HG03460 (cell line): ENCODE data around the gene CDK5.

Experiments used
- ATAC-seq: cut with Tn5 transposase; IDR thresholded peaks from one replicate; pipeline ENCODE4 v1.9.1; 2021; ENCODE audit not compliant: unreplicated experiment

CDK5 gene

GRCh38 chr7:151074817-151075661 lies 17.3 kb upstream of the CDK5 start:
- ATAC-seq, result no peak

GRCh38 chr7:151073990-151074389 lies 16.3 kb upstream of the CDK5 start:
- no peak for ATAC-seq

GRCh38 chr7:151071032-151071866 lies 13.6 kb upstream of the CDK5 start:
- no peak for ATAC-seq

- no peak for ATAC-seq
Observed at GRCh38 chr7:151070574-151070960, 12.9 kb upstream of the CDK5 start.

- ATAC-seq, result no peak
Observed at GRCh38 chr7:151069841-151070573, 12.3 kb upstream of the CDK5 start.

GRCh38 chr7:151068069-151068773 lies 10.5 kb upstream of the CDK5 start:
- no peak for ATAC-seq

- no peak for ATAC-seq
Observed at GRCh38 chr7:151066273-151066974, 8.7 kb upstream of the CDK5 start.

- ATAC-seq, result no peak
Observed at GRCh38 chr7:151065516-151065915, 7.8 kb upstream of the CDK5 start.

GRCh38 chr7:151064993-151065392 lies 7.3 kb upstream of the CDK5 start:
- ATAC-seq, result no peak

GRCh38 chr7:151064454-151064853 lies 6.8 kb upstream of the CDK5 start:
- no peak for ATAC-seq

GRCh38 chr7:151063212-151063561 lies 5.5 kb upstream of the CDK5 start:
- ATAC-seq, result no peak

- no peak for ATAC-seq
Observed at GRCh38 chr7:151062399-151063211, 4.9 kb upstream of the CDK5 start.

GRCh38 chr7:151062111-151062398 lies 4.4 kb upstream of the CDK5 start:
- ATAC-seq, result no peak

- ATAC-seq, result no peak
Observed at GRCh38 chr7:151061213-151062110, 3.8 kb upstream of the CDK5 start.

GRCh38 chr7:151060416-151061212 lies 2.9 kb upstream of the CDK5 start:
- ATAC-seq, result no peak

- no peak for ATAC-seq
Observed at GRCh38 chr7:151060113-151060415, 2.4 kb upstream of the CDK5 start.

- ATAC-seq, result peak; percentile 28
Observed at GRCh38 chr7:151059367-151060112, 1.8 kb upstream of the CDK5 start, which contains the start of gene SLC4A2. TSS of gene SLC4A2 (plus strand) at chr7:151059589. CDS start at chr7:151061988, 2,399 bp downstream.
